ENCODE data around the gene DNAJC1. TPM values are rescaled to one million over a fixed set of nuclear protein-coding genes. Genes with fewer than 3 reads are reported as not detected.

The DNAJC1 gene
- total and polyA plus RNA-seq, 4 experiments from 2014 or later = 13.0 to 22.0 (median 15.8) TPM

GRCh38 chr10:21978191-21978862 lies 25.2 kb downstream of the DNAJC1 start:
- Histone ChIP-seq H3K4me3 (ENCODE audit: low read length in 2 of 2) (no peak overlapping the region), H3K36me3 (ENCODE audit: insufficient read depth, low read length) (no peaks in the 10 kb centered on the region), H3K9me3 (ENCODE audit: control insufficient read depth in 1 of 2, low read length in 2 of 2) (no peaks in the 10 kb centered on the region), H3K27me3 (ENCODE audit: insufficient read depth, low read length) (no peaks in the 10 kb centered on the region), H3K27ac (ENCODE audit: low read depth, low read length) (no peak overlapping the region), H3K4me1 (ENCODE audit: insufficient read depth, low read length) (no peaks in the 10 kb centered on the region)
- intact Hi-C loops (cut with micrococcal nuclease) = no loop called here
- POLR2A ChIA-PET (ENCODE audit: partially characterized antibody) = no interaction called here
- CTCF ChIA-PET (ENCODE audit: partially characterized antibody) = interaction anchor here (1.5 kb wide), 1 partner anchor 15 kb away, joined by 3 read pairs; no protein-coding TSS in a partner anchor
- Mint-ChIP-seq H3K27ac (no peak overlapping the region), H3K4me3 (no peak overlapping the region), H3K4me1 (peaks cover 14 to 26% (median 22%) of the 10 kb centered on the region in 4 donors), H3K27me3 (no peaks in the 10 kb centered on the region), H3K9me3 (no peaks in the 10 kb centered on the region), H3K36me3 (peaks cover 0 to 4% of the 10 kb centered on the region in 2 donors)
- no peak for DNase-seq

DNA sequence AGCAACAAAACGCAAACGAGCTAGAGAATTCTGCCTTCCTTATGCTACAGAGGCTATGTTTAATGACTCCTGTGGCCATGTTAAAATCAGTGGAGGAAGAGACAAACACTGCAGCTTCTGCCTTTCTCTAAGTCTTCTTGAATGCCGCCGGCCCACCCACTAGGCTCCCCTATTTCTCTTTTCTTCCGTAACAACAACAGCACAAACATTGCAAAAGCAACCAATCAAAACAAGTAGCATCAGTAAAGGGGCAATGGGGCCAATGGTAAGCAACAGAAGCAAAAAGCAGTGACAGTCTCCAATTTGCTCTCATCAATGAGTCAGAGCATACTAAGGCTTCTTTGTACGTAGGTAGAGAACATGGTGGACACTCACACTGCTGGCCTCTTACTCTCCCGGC lies 26.8 kb downstream of the DNAJC1 start:
- POLR2A ChIA-PET (ENCODE audit: partially characterized antibody) = no interaction called here

GRCh38 chr10:21976280-21976679 lies 27.2 kb downstream of the DNAJC1 start:
- Mint-ChIP-seq H3K27me3 (no peaks in the 10 kb centered on the region), H3K4me1 (peaks cover 15 to 27% (median 23%) of the 10 kb centered on the region in 4 donors), H3K4me3 (no peak overlapping the region), H3K9me3 (no peaks in the 10 kb centered on the region), H3K36me3 (no peaks in the 10 kb centered on the region), H3K27ac (no peak overlapping the region)
- POLR2A ChIA-PET (ENCODE audit: partially characterized antibody) = no interaction called here
- DNase-seq = no peak
- CTCF ChIA-PET (ENCODE audit: partially characterized antibody) = no interaction called here
- Histone ChIP-seq H3K4me3 (ENCODE audit: low read length in 2 of 2) (no peak overlapping the region), H3K9me3 (ENCODE audit: control insufficient read depth in 1 of 2, low read length in 2 of 2) (no peaks in the 10 kb centered on the region), H3K27ac (ENCODE audit: low read depth, low read length) (no peak overlapping the region), H3K4me1 (ENCODE audit: insufficient read depth, low read length) (no peaks in the 10 kb centered on the region), H3K27me3 (ENCODE audit: insufficient read depth, low read length) (no peaks in the 10 kb centered on the region), H3K36me3 (ENCODE audit: insufficient read depth, low read length) (no peaks in the 10 kb centered on the region)
- intact Hi-C loops (cut with micrococcal nuclease) = no loop called here

More for the DNA sequence above, 26.8 kb downstream of the DNAJC1 start:
- H3K9me3 Mint-ChIP-seq = no peaks in the 10 kb centered on the region
- H3K4me1 Mint-ChIP-seq = peaks cover 15 to 28% (median 23%) of the 10 kb centered on the region in 4 donors
- H3K36me3 ChIP-seq (ENCODE audit: insufficient read depth, low read length) = no peaks in the 10 kb centered on the region
- peaks cover 0 to under 1% of the 10 kb centered on the region in 2 donors for H3K36me3 Mint-ChIP-seq
- H3K27ac Mint-ChIP-seq = no peak overlapping the region
- no peaks in the 10 kb centered on the region for H3K27me3 ChIP-seq (ENCODE audit: insufficient read depth, low read length)
- no peaks in the 10 kb centered on the region for H3K4me1 ChIP-seq (ENCODE audit: insufficient read depth, low read length)
- H3K4me3 Mint-ChIP-seq = no peak overlapping the region
- intact Hi-C loops (cut with micrococcal nuclease) = no loop called here
- no peaks in the 10 kb centered on the region for H3K27me3 Mint-ChIP-seq
- CTCF ChIA-PET (ENCODE audit: partially characterized antibody) = interaction anchor here (1.5 kb wide), 1 partner anchor 17 kb away, joined by 3 read pairs; no protein-coding TSS in a partner anchor
- H3K9me3 ChIP-seq (ENCODE audit: control insufficient read depth in 1 of 2, low read length in 2 of 2) = no peaks in the 10 kb centered on the region
- H3K27ac ChIP-seq (ENCODE audit: low read depth, low read length) = no peak overlapping the region
- DNase-seq = no peak
- H3K4me3 ChIP-seq (ENCODE audit: low read length in 2 of 2) = no peak overlapping the region

- DNase-seq = no peak
- Mint-ChIP-seq H3K4me3 (no peak overlapping the region), H3K27ac (no peak overlapping the region), H3K4me1 (peaks cover 15 to 27% (median 21%) of the 10 kb centered on the region in 4 donors), H3K9me3 (no peaks in the 10 kb centered on the region), H3K27me3 (no peaks in the 10 kb centered on the region), H3K36me3 (no peaks in the 10 kb centered on the region)
- ChIA-PET CTCF (ENCODE audit: partially characterized antibody) (interaction anchor here (0.8 kb wide), 1 partner anchor 25 kb away, joined by 3 read pairs; no protein-coding TSS in a partner anchor), POLR2A (ENCODE audit: partially characterized antibody) (no interaction called here)
- intact Hi-C loops (cut with micrococcal nuclease) = no loop called here
- Histone ChIP-seq H3K4me3 (ENCODE audit: low read length in 2 of 2) (no peak overlapping the region), H3K36me3 (ENCODE audit: insufficient read depth, low read length) (no peaks in the 10 kb centered on the region), H3K4me1 (ENCODE audit: insufficient read depth, low read length) (no peaks in the 10 kb centered on the region), H3K27me3 (ENCODE audit: insufficient read depth, low read length) (no peaks in the 10 kb centered on the region), H3K27ac (ENCODE audit: low read depth, low read length) (no peak overlapping the region), H3K9me3 (ENCODE audit: control insufficient read depth in 1 of 2, low read length in 2 of 2) (no peaks in the 10 kb centered on the region)
These were observed 28.0 kb downstream of the DNAJC1 start for GRCh38 chr10:21975378-21975990.

GRCh38 chr10:21972584-21972983 lies 30.9 kb downstream of the DNAJC1 start:
- Mint-ChIP-seq H3K27me3 (no peaks in the 10 kb centered on the region), H3K4me1 (peaks cover 6 to 21% (median 14%) of the 10 kb centered on the region in 4 donors), H3K9me3 (no peaks in the 10 kb centered on the region), H3K36me3 (no peaks in the 10 kb centered on the region), H3K27ac (no peak overlapping the region), H3K4me3 (no peak overlapping the region)
- no peak overlapping the region for H3K4me3 ChIP-seq (ENCODE audit: low read length in 2 of 2)
- DNase-seq = no peak
- no peaks in the 10 kb centered on the region for H3K27me3 ChIP-seq (ENCODE audit: insufficient read depth, low read length)
- H3K27ac ChIP-seq (ENCODE audit: low read depth, low read length) = no peak overlapping the region
- no peaks in the 10 kb centered on the region for H3K36me3 ChIP-seq (ENCODE audit: insufficient read depth, low read length)
- ChIA-PET CTCF (ENCODE audit: partially characterized antibody) (no interaction called here), POLR2A (ENCODE audit: partially characterized antibody) (no interaction called here)
- no peaks in the 10 kb centered on the region for H3K9me3 ChIP-seq (ENCODE audit: control insufficient read depth in 1 of 2, low read length in 2 of 2)
- intact Hi-C loops (cut with micrococcal nuclease) = no loop called here
- no peaks in the 10 kb centered on the region for H3K4me1 ChIP-seq (ENCODE audit: insufficient read depth, low read length)

- Mint-ChIP-seq H3K4me1 (peaks cover 0 to 9% (median 3%) of the 10 kb centered on the region in 4 donors), H3K27me3 (no peaks in the 10 kb centered on the region), H3K36me3 (peaks cover 0 to 13% of the 10 kb centered on the region in 2 donors), H3K4me3 (no peak overlapping the region), H3K27ac (no peak overlapping the region), H3K9me3 (peaks cover 0 to 9% (median 2%) of the 10 kb centered on the region in 8 donors)
- Histone ChIP-seq H3K4me1 (ENCODE audit: insufficient read depth, low read length) (no peaks in the 10 kb centered on the region), H3K4me3 (ENCODE audit: low read length in 2 of 2) (no peak overlapping the region), H3K27me3 (ENCODE audit: insufficient read depth, low read length) (no peaks in the 10 kb centered on the region), H3K9me3 (ENCODE audit: control insufficient read depth in 1 of 2, low read length in 2 of 2) (no peaks in the 10 kb centered on the region), H3K27ac (ENCODE audit: low read depth, low read length) (no peak overlapping the region), H3K36me3 (ENCODE audit: insufficient read depth, low read length) (no peaks in the 10 kb centered on the region)
- POLR2A ChIA-PET (ENCODE audit: partially characterized antibody) = no interaction called here
- CTCF ChIA-PET (ENCODE audit: partially characterized antibody) = no interaction called here
- no peak for DNase-seq
- intact Hi-C loops (cut with micrococcal nuclease) = no loop called here
These were observed 33.9 kb downstream of the DNAJC1 start for GRCh38 chr10:21969326-21970287.
